Liver (tissue), 9 donors: ENCODE results near the gene FUCA1. TPM values are rescaled to one million over a fixed set of nuclear protein-coding genes. Genes with fewer than 3 reads are reported as not detected.

Experiments
- DNase-seq: peaks from one replicate; pipeline ENCODE4 v3.0.0-alpha.2; 2017; ENCODE audit warnings: low spot score
- H3K27ac ChIP-seq, 2 donors: one replicate each; pipeline ENCODE4 v1.7.0; 2013; ENCODE audit warnings: inconsistent platforms in 2 of 2, low read length in 2 of 2, control low read depth in 1 of 2, low read depth in 1 of 2, mild to moderate bottlenecking in 1 of 2
- H3K27me3 ChIP-seq, 4 donors: one replicate each; pipeline versions ENCODE4 v1.6.1 to v1.7.0; 2013; ENCODE audit warnings: low read length in 3 of 4, inconsistent platforms in 1 of 4, mild to moderate bottlenecking in 1 of 4, moderate library complexity in 1 of 4; ENCODE audit not compliant: control insufficient read depth in 4 of 4, insufficient read depth in 4 of 4
- H3K36me3 ChIP-seq, 4 donors: one replicate each; pipeline versions ENCODE4 v1.6.1 to v1.7.0; 2013; ENCODE audit warnings: low read length in 3 of 4, mild to moderate bottlenecking in 3 of 4, low read depth in 1 of 4, moderate library complexity in 1 of 4; ENCODE audit not compliant: control insufficient read depth in 4 of 4, insufficient read depth in 3 of 4
- H3K4me1 ChIP-seq, 4 donors: one replicate each; pipeline versions ENCODE4 v1.6.1 to v1.7.0; 2013; ENCODE audit warnings: low read length in 3 of 4, mild to moderate bottlenecking in 3 of 4, moderate library complexity in 1 of 4; ENCODE audit not compliant: control insufficient read depth in 4 of 4, insufficient read depth in 4 of 4
- H3K4me3 ChIP-seq, 3 donors: one replicate each; pipeline versions ENCODE4 v1.6.1 to v1.7.0; 2013; ENCODE audit warnings: low read length in 3 of 3, control low read depth in 1 of 3, low read depth in 1 of 3, mild to moderate bottlenecking in 1 of 3
- H3K9ac ChIP-seq, 2 donors: one replicate each; pipeline ENCODE4 v1.7.0; 2013; ENCODE audit warnings: low read length in 2 of 2, mild to moderate bottlenecking in 2 of 2, moderate library complexity in 2 of 2, control low read depth in 1 of 2, low read depth in 1 of 2
- H3K9me3 ChIP-seq, 4 donors: one replicate each; pipeline versions ENCODE4 v1.6.1 to v1.7.0; 2013; ENCODE audit warnings: low read length in 3 of 4; ENCODE audit not compliant: control insufficient read depth in 4 of 4
- EGR1 ChIP-seq, 2 donors: IDR thresholded peaks; 2 replicates each; pipeline ENCODE4 v1.6.1; 2016 to 2018; ENCODE audit warnings: antibody characterized with exemption in 2 of 2, low read depth in 2 of 2
- FOXA1 ChIP-seq: IDR thresholded peaks from 2 replicates; pipeline ENCODE4 v1.6.1; 2016; ENCODE audit warnings: antibody characterized with exemption
- FOXA2 ChIP-seq: IDR thresholded peaks from 2 replicates; pipeline ENCODE4 v1.6.1; 2016; ENCODE audit warnings: antibody characterized with exemption
- GABPA ChIP-seq, 2 donors: IDR thresholded peaks in 1 of 2; conservative IDR thresholded peaks in 1 of 2; 2 replicates each; pipeline ENCODE4 v1.6.1; 2016; ENCODE audit warnings: antibody characterized with exemption in 2 of 2, mild to moderate bottlenecking in 1 of 2, moderate library complexity in 1 of 2
- HNF4A ChIP-seq, 2 donors: conservative IDR thresholded peaks; 2 replicates each; pipeline ENCODE4 v1.6.1; 2016; ENCODE audit warnings: antibody characterized with exemption in 2 of 2, mild to moderate bottlenecking in 2 of 2
- HNF4G ChIP-seq: IDR thresholded peaks from 2 replicates; pipeline ENCODE4 v1.6.1; 2016; ENCODE audit warnings: antibody characterized with exemption
- JUND ChIP-seq, 2 donors: IDR thresholded peaks; 2 replicates each; pipeline ENCODE4 v1.6.1; 2016; ENCODE audit warnings: antibody characterized with exemption in 2 of 2
- NR2F2 ChIP-seq: IDR thresholded peaks from 2 replicates; pipeline ENCODE4 v1.6.1; 2016; ENCODE audit warnings: antibody characterized with exemption
- RAD21 ChIP-seq, 2 donors: IDR thresholded peaks; 2 replicates each; pipeline ENCODE4 v1.6.1; 2016; ENCODE audit warnings: antibody characterized with exemption in 2 of 2, mild to moderate bottlenecking in 2 of 2
- RXRA ChIP-seq, 2 donors: IDR thresholded peaks; 2 replicates each; pipeline ENCODE4 v1.6.1; 2017 to 2018; ENCODE audit warnings: antibody characterized with exemption in 2 of 2, mild to moderate bottlenecking in 1 of 2
- SP1 ChIP-seq: IDR thresholded peaks from 2 replicates; pipeline ENCODE4 v1.6.1; 2018; ENCODE audit warnings: antibody characterized with exemption, mild to moderate bottlenecking
- TAF1 ChIP-seq: conservative IDR thresholded peaks from 2 replicates; pipeline ENCODE4 v1.6.1; 2016; ENCODE audit warnings: antibody characterized with exemption, mild to moderate bottlenecking
- YY1 ChIP-seq: IDR thresholded peaks from 2 replicates; pipeline ENCODE4 v1.6.1; 2016; ENCODE audit warnings: antibody characterized with exemption, mild to moderate bottlenecking
- WGBS: extraction: QIAGEN DNeasy Blood & Tissue Kit; methylation state at CpG from one replicate; pipeline ENCODE4 v1.1.7; 2013; 5-methylcytosine and 5-hydroxymethylcytosine counted together
- polyA plus RNA-seq, 2 donors: library from polyadenylated mRNA; stranded (reverse) in 1 of 2; unstranded in 1 of 2; fragments of 200-250 nt in 1 of 2; fragments of >200 nt in 1 of 2; fragmentation: Nextera tagmentation in 1 of 2; extraction: Ambion mirVana in 1 of 2; gene quantifications; one replicate each; pipeline versions ENCODE4 v1.2.1 to v1.2.3, GENCODE V29; 2013 to 2015
- total RNA-seq, 2 donors: library from RNA; depleted of rRNA; stranded (reverse); fragments of >200 nt; gene quantifications; one replicate each; pipeline ENCODE4 v1.2.3, GENCODE V29; 2014
- TF ChIP-seq, protein P1 (sequence below): fragments of 150-350 bp; IDR thresholded peaks from 2 replicates; pipeline ENCODE4 v1.5.1; 2017; ENCODE audit warnings: improper control_type of control experiment, low read depth, low read length; ENCODE audit not compliant: missing input control
- TF ChIP-seq, protein P2 (sequence below): IDR thresholded peaks from 2 replicates; pipeline ENCODE4 v1.6.1; 2016; ENCODE audit warnings: antibody characterized with exemption
- TF ChIP-seq, protein P3 (sequence below): IDR thresholded peaks from 2 replicates; pipeline ENCODE4 v1.6.1; 2016; ENCODE audit warnings: antibody characterized with exemption
- TF ChIP-seq, protein P4 (sequence below): IDR thresholded peaks from 2 replicates; pipeline ENCODE4 v1.6.1; 2016; ENCODE audit warnings: antibody characterized with exemption
- TF ChIP-seq, protein P5 (sequence below): IDR thresholded peaks from 2 replicates; pipeline ENCODE4 v1.6.1; 2016; ENCODE audit warnings: antibody characterized with exemption, mild to moderate bottlenecking
- donor health status: healthy.
- donor health status: healthy.
- donor health status: healthy.
- donor health status: healthy.
- donor health status: healthy.

Gene FUCA1
- total and polyA plus RNA-seq, 4 donors = 33.8 to 58.0 (median 44.7) TPM

DNA sequence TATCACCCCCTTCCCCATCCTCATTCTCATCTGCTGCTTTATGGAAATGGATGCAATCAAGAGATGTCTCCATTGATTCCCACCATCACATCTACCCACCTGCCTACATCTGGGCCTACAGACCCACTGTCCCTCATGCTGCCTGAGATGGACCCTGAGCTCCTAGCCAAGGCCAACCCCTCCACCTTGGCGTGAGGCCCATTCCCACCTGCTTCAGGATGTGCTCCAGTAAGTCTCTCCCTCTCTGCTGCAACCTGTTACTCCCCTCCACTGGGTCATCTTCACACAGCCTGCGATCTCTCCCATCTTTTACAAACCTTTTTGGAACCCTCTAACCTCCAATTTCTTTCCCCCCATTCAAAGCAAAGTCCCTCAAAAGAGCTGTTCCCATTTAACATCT lies 63.1 kb downstream of the FUCA1 start:
- H3K27me3 ChIP-seq = no peaks in the 10 kb centered on the region
- H3K27ac ChIP-seq = no peak overlapping the region
- H3K9ac ChIP-seq = no peak overlapping the region
- TF ChIP-seq FOXA1 = no peak
- TF ChIP-seq EGR1 (IDR thresholded peaks at IDR 0.05; ENCODE audit: low read depth in 2 of 2) = no peak
- no peak for TF ChIP-seq HNF4G
- no peak for TF ChIP-seq RXRA (IDR thresholded peaks at IDR 0.05)
- no peak for TF ChIP-seq YY1
- TF ChIP-seq, protein P1, sequence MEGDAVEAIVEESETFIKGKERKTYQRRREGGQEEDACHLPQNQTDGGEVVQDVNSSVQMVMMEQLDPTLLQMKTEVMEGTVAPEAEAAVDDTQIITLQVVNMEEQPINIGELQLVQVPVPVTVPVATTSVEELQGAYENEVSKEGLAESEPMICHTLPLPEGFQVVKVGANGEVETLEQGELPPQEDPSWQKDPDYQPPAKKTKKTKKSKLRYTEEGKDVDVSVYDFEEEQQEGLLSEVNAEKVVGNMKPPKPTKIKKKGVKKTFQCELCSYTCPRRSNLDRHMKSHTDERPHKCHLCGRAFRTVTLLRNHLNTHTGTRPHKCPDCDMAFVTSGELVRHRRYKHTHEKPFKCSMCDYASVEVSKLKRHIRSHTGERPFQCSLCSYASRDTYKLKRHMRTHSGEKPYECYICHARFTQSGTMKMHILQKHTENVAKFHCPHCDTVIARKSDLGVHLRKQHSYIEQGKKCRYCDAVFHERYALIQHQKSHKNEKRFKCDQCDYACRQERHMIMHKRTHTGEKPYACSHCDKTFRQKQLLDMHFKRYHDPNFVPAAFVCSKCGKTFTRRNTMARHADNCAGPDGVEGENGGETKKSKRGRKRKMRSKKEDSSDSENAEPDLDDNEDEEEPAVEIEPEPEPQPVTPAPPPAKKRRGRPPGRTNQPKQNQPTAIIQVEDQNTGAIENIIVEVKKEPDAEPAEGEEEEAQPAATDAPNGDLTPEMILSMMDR = no peak
- TF ChIP-seq, protein P2, sequence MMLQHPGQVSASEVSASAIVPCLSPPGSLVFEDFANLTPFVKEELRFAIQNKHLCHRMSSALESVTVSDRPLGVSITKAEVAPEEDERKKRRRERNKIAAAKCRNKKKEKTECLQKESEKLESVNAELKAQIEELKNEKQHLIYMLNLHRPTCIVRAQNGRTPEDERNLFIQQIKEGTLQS = no peak
- TF ChIP-seq JUND (IDR thresholded peaks at IDR 0.05) = no peak
- no peak for TF ChIP-seq SP1
- TF ChIP-seq, protein P3, sequence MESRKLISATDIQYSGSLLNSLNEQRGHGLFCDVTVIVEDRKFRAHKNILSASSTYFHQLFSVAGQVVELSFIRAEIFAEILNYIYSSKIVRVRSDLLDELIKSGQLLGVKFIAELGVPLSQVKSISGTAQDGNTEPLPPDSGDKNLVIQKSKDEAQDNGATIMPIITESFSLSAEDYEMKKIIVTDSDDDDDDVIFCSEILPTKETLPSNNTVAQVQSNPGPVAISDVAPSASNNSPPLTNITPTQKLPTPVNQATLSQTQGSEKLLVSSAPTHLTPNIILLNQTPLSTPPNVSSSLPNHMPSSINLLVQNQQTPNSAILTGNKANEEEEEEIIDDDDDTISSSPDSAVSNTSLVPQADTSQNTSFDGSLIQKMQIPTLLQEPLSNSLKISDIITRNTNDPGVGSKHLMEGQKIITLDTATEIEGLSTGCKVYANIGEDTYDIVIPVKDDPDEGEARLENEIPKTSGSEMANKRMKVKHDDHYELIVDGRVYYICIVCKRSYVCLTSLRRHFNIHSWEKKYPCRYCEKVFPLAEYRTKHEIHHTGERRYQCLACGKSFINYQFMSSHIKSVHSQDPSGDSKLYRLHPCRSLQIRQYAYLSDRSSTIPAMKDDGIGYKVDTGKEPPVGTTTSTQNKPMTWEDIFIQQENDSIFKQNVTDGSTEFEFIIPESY = no peak
- TF ChIP-seq, protein P4, sequence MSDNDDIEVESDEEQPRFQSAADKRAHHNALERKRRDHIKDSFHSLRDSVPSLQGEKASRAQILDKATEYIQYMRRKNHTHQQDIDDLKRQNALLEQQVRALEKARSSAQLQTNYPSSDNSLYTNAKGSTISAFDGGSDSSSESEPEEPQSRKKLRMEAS = no peak
- no peak for TF ChIP-seq HNF4A (conservative IDR thresholded peaks at IDR 0.05)
- TF ChIP-seq, protein P5, sequence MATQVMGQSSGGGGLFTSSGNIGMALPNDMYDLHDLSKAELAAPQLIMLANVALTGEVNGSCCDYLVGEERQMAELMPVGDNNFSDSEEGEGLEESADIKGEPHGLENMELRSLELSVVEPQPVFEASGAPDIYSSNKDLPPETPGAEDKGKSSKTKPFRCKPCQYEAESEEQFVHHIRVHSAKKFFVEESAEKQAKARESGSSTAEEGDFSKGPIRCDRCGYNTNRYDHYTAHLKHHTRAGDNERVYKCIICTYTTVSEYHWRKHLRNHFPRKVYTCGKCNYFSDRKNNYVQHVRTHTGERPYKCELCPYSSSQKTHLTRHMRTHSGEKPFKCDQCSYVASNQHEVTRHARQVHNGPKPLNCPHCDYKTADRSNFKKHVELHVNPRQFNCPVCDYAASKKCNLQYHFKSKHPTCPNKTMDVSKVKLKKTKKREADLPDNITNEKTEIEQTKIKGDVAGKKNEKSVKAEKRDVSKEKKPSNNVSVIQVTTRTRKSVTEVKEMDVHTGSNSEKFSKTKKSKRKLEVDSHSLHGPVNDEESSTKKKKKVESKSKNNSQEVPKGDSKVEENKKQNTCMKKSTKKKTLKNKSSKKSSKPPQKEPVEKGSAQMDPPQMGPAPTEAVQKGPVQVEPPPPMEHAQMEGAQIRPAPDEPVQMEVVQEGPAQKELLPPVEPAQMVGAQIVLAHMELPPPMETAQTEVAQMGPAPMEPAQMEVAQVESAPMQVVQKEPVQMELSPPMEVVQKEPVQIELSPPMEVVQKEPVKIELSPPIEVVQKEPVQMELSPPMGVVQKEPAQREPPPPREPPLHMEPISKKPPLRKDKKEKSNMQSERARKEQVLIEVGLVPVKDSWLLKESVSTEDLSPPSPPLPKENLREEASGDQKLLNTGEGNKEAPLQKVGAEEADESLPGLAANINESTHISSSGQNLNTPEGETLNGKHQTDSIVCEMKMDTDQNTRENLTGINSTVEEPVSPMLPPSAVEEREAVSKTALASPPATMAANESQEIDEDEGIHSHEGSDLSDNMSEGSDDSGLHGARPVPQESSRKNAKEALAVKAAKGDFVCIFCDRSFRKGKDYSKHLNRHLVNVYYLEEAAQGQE = no peak
- no peak for TF ChIP-seq FOXA2
- TF ChIP-seq GABPA (IDR thresholded peaks at IDR 0.05 in 1 of 2, conservative IDR thresholded peaks at IDR 0.05 in 1 of 2) = no peak
- no peak for TF ChIP-seq RAD21 (IDR thresholded peaks at IDR 0.05)
- no peak for TF ChIP-seq NR2F2
- TF ChIP-seq TAF1 = no peak
- 98% methylated on average over 2 of the region's 2 CpGs for WGBS
- H3K9me3 ChIP-seq = no peaks in the 10 kb centered on the region
- H3K36me3 ChIP-seq = peaks cover 0 to 25% (median 11%) of the 10 kb centered on the region in 4 donors
- H3K4me1 ChIP-seq = peaks cover 0 to 34% (median 29%) of the 10 kb centered on the region in 4 donors
- no peak for DNase-seq
- H3K4me3 ChIP-seq = no peak overlapping the region
